Stomach (tissue), 9 donors: ENCODE measurements around the gene AMY2B. TPM values are rescaled to one million over a fixed set of nuclear protein-coding genes. Genes with fewer than 3 reads are reported as not detected.
"Not testable (repeated sequence)": the region's sequence is repeated elsewhere in the genome, so short reads cannot be mapped to it uniquely, and the experiment has no call there.

Experiments
- DNase-seq, 2 donors: peaks; one replicate each; pipeline versions ENCODE4 v3.0.0 to v3.0.0-alpha.2; 2013 to 2019
- H3K27ac ChIP-seq, 5 donors: fragments of 200-600 bp in 4 of 5; sonication (generic) in 4 of 5; one replicate each; pipeline ENCODE4 v1.5.1; 2013 to 2019; ENCODE audit warnings: mild to moderate bottlenecking in 1 of 5, moderate library complexity in 1 of 5
- H3K27me3 ChIP-seq, 3 donors: fragments of 200-600 bp; sonication (generic); one replicate each; pipeline ENCODE4 v1.5.1; 2017 to 2019; ENCODE audit warnings: mixed run types in 1 of 3
- H3K36me3 ChIP-seq, 4 donors: fragments of 200-600 bp; sonication (generic); 1 replicate in 3 of 4; 2 replicates in 1 of 4; pipeline ENCODE4 v1.5.1; 2016 to 2019
- H3K4me1 ChIP-seq, 4 donors: fragments of 200-600 bp; sonication (generic); one replicate each; pipeline ENCODE4 v1.5.1; 2016 to 2019
- H3K4me3 ChIP-seq, 4 donors: fragments of 200-600 bp; sonication (generic) in 3 of 4; one replicate each; pipeline ENCODE4 v1.5.1; 2016 to 2019; ENCODE audit warnings: mild to moderate bottlenecking in 1 of 4
- H3K9me3 ChIP-seq, 4 donors: fragments of 200-600 bp; sonication (generic); one replicate each; pipeline ENCODE4 v1.5.1; 2016 to 2019
- EP300 ChIP-seq: sonication (generic); formaldehyde crosslinking; IDR thresholded peaks from one replicate; pipeline ENCODE4 v1.6.1; 2017; ENCODE audit warnings: antibody characterized with exemption
- POLR2A ChIP-seq, 4 donors: fragments of 450-650 bp; IDR thresholded peaks; one replicate each; pipeline ENCODE4 v1.6.1; 2016; ENCODE audit warnings: antibody characterized with exemption in 4 of 4, control low read depth in 2 of 4, mild to moderate bottlenecking in 1 of 4, moderate library complexity in 1 of 4
- POLR2AphosphoS5 ChIP-seq, 3 donors: sonication (generic); formaldehyde crosslinking; IDR thresholded peaks; one replicate each; pipeline ENCODE4 v1.6.1; 2016; ENCODE audit warnings: antibody characterized with exemption in 3 of 3
- WGBS, 5 donors: extraction: QIAGEN DNeasy Blood & Tissue Kit in 3 of 5; methylation state at CpG; one replicate each; pipeline versions ENCODE4 v1.1.5 to v1.1.7; 2013 to 2018; 5-methylcytosine and 5-hydroxymethylcytosine counted together
- intact Hi-C: fragments of 100-400 bp; cut with DNase I; formaldehyde crosslinking; loops from one replicate; pipeline ENCODE4 v1.15.1; 2023; ENCODE audit warnings: low total_unique reads
- polyA plus RNA-seq, 3 donors: library from polyadenylated mRNA; stranded (reverse); fragments of 200-250 nt; gene quantifications; one replicate each; pipeline ENCODE4 v1.2.3, GENCODE V29; 2013
- total RNA-seq, 5 donors: library from RNA; depleted of rRNA; stranded (reverse); fragments of >200 nt; gene quantifications; one replicate each; pipeline versions ENCODE4 v1.1.0 to v1.2.3, GENCODE V29; 2014 to 2016
- TF ChIP-seq, protein P1 (sequence below), 7 experiments: fragments of 450-650 bp in 4 of 7; fragments of 200-600 bp in 3 of 7; sonication (generic) in 3 of 7; IDR thresholded peaks; one replicate each; pipeline ENCODE4 v1.5.1; 2016 to 2019; ENCODE audit warnings: antibody characterized with exemption in 7 of 7, control low read depth in 2 of 7, mild to moderate bottlenecking in 1 of 7
- donor health status: healthy with polysubstance abuse.
- donor health status: Bipolar disorder and iron deficiency.
- donor health status: healthy.

The AMY2B gene
- total and polyA plus RNA-seq, 8 donors: 2.0 to 91.0 (median 14.6) TPM

DNA sequence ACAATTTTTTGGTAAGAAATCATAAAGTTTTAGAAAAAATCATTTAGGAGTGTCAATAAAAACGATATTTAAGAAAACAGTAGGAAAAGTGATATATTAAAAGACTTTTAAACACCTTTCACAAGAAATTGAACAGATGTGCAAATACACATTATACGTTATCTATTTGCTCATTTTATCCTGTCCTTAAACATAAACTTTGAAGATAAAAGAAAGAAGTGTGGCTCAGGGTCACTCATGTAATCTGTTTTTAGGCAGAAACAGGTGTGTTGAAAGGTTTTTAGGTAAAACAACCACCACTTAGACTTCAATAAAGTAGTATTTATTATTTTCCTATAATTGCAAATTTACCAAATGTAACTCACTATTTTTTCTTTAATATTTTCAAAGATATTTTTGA lies 13.1 kb downstream of the AMY2B start:
- DNase-seq: no peak
- intact Hi-C loops: no loop called here
- peaks cover 0 to 9% (median 6%) of the 10 kb centered on the region in 4 donors for H3K9me3 ChIP-seq
- H3K36me3 ChIP-seq: peaks cover 0 to 5% (median 0%) of the 10 kb centered on the region in 4 donors
- H3K4me1 ChIP-seq: no peaks in the 10 kb centered on the region
- H3K27me3 ChIP-seq: no peaks in the 10 kb centered on the region
- TF ChIP-seq, protein P1, sequence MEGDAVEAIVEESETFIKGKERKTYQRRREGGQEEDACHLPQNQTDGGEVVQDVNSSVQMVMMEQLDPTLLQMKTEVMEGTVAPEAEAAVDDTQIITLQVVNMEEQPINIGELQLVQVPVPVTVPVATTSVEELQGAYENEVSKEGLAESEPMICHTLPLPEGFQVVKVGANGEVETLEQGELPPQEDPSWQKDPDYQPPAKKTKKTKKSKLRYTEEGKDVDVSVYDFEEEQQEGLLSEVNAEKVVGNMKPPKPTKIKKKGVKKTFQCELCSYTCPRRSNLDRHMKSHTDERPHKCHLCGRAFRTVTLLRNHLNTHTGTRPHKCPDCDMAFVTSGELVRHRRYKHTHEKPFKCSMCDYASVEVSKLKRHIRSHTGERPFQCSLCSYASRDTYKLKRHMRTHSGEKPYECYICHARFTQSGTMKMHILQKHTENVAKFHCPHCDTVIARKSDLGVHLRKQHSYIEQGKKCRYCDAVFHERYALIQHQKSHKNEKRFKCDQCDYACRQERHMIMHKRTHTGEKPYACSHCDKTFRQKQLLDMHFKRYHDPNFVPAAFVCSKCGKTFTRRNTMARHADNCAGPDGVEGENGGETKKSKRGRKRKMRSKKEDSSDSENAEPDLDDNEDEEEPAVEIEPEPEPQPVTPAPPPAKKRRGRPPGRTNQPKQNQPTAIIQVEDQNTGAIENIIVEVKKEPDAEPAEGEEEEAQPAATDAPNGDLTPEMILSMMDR (IDR thresholded peaks at IDR 0.05): no peak
- TF ChIP-seq POLR2AphosphoS5 (IDR thresholded peaks at IDR 0.05) (no peak), EP300 (no peak), POLR2A (IDR thresholded peaks at IDR 0.05) (no peak)
- 24 to 61% (median 39%) methylated on average over 2 of the region's 2 CpGs for WGBS, 5 donors
- no peak overlapping the region for H3K4me3 ChIP-seq
- H3K27ac ChIP-seq: no peak overlapping the region

DNA sequence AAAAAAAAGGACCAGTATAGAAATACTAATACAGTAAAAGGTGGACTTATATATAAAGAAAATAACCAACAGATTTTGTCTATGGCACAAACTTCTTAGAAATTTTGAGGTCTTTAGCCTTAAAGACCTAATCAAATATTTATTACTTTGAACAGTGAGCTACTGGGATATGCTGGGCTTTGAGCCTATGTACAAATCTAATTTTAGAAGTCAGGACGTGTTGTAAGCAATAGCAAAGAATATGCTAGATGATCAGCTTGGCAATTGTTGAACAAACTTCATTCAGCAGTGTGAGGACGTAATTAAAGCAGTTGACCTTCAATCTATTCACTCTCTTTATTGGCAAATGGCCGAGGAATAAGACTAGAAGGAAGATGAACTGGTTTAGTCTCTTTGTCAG lies 31.4 kb downstream of the AMY2B start:
- H3K9me3 ChIP-seq, H3K27ac ChIP-seq, H3K4me1 ChIP-seq, H3K36me3 ChIP-seq, H3K27me3 ChIP-seq, intact Hi-C loops, H3K4me3 ChIP-seq, DNase-seq: not testable (repeated sequence)
- WGBS, 5 donors: no CpG with 5 or more reads among the region's 3 CpGs

DNA sequence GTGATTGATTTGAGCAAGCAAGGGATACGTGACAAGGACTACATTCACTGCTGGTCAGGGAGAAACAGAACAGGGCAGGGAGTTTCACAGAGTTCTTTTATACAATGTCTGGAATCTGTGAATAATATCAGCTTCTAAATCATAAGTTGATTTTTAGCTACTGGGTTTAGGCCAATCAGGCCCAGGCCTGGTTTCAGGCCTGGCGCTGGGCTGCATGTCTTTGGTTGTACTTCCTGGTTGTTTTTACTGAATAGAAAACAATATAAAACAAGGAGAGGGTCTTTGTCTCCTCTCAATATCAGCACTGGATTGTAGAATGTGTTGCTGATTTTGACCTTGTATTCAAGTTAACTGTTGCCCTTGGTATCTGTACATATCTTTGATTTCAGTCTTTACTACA lies 45.0 kb downstream of the AMY2B start:
- Histone ChIP-seq H3K27ac (no peak overlapping the region), H3K4me3 (no peak overlapping the region), H3K36me3 (no peaks in the 10 kb centered on the region), H3K4me1 (no peaks in the 10 kb centered on the region), H3K27me3 (no peaks in the 10 kb centered on the region), H3K9me3 (no peaks in the 10 kb centered on the region)
- WGBS, 5 donors: 83 to 95% (median 87%) methylated on average over 2 of the region's 2 CpGs
- intact Hi-C loops: no loop called here
- TF ChIP-seq EP300 (no peak), POLR2AphosphoS5 (IDR thresholded peaks at IDR 0.05) (no peak), POLR2A (IDR thresholded peaks at IDR 0.05) (no peak)
- TF ChIP-seq, protein P1 (IDR thresholded peaks at IDR 0.05): no peak
- no peak for DNase-seq

DNA sequence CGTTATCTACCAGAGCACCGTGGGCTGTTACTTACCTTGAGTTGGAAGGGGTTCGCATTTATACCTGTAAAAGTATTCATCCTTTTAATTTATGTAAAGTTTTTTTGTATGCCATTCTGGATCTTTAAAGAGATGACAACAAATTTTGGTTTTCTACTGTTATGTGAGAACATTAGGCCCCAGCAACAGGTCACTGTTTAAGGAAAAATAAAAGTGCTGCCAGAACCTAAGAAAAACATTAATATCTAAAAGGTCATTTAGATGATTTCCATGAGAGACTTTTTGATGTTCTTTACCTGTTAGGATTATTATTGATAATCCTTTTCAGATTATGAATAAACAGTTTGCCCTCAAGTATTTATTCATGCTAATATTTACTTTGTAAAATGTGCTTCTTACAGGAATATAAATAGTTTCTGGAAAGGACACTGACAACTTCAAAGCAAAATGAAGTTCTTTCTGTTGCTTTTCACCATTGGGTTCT lies 45.6 kb downstream of the AMY2B start, which contains the start of gene AMY2A:
Gene AMY2A, plus strand, starts transcription at position 434 of the 484 bp plus-strand sequence. Its CDS starts 14 bp downstream, at position 448.
- H3K9me3 ChIP-seq, H3K4me3 ChIP-seq, H3K27ac ChIP-seq, DNase-seq, H3K36me3 ChIP-seq, intact Hi-C loops, H3K4me1 ChIP-seq, H3K27me3 ChIP-seq: not testable (repeated sequence)
- WGBS, 5 donors: 85 to 91% (median 88%) methylated on average over 3 of the region's 3 CpGs

DNA sequence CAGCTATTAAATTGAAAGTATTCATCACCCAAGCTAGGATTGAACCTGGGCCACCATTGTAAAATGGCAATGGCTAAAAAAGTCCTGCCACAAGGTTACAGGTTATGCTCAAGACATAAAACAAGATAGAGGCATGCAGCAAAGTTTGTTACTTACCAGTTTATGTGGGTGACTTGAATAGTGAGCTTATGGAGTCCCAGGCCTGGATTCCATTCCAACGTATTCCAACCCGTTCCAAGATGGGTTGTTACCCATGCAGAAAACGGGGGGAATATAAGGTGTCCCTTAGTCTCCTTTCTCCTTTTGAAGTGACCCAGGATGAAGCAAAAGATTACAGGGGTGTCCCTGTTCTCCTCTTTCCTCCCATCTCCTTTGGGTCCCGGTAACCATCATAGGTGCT lies 56.0 kb downstream of the AMY2B start:
- DNase-seq, H3K4me1 ChIP-seq, H3K27ac ChIP-seq, H3K4me3 ChIP-seq, H3K36me3 ChIP-seq, H3K9me3 ChIP-seq, intact Hi-C loops, H3K27me3 ChIP-seq: not testable (repeated sequence)
- WGBS, 5 donors: 81 to 90% (median 85%) methylated on average over 3 to 4 of the region's 4 CpGs

Other genes with a start within 250 kb of the AMY2B start
- 10 to 100 TPM; 26.8 to 46.7 (median 41.4) TPM for gene RNPC3, start 45.9 kb upstream of the AMY2B start, total RNA-seq
- 1 to 10 TPM; 4.7 to 7.4 (median 5.5) TPM for gene RNPC3, start 45.9 kb upstream of the AMY2B start, polyA plus RNA-seq
- gene AMY2A, start 45.8 kb downstream of the AMY2B start, total RNA-seq: not detected
- 1 to 10 TPM in 2 of 3 donors, under 1 TPM in 1; 0.13 to 2.3 (median 2.1) TPM for gene AMY2A, start 45.8 kb downstream of the AMY2B start, polyA plus RNA-seq
- gene AMY1A, start 84.2 kb downstream of the AMY2B start, total RNA-seq: not detected
- not detected for gene AMY1A, start 84.2 kb downstream of the AMY2B start, polyA plus RNA-seq
- under 1 TPM in 1 of 5 donors, not detected in 4; 0.45 TPM for gene AMY1B, start 124.6 kb downstream of the AMY2B start, total RNA-seq
- gene AMY1B, start 124.6 kb downstream of the AMY2B start, polyA plus RNA-seq: not detected
- not detected for gene AMY1C, start 178.3 kb downstream of the AMY2B start, total RNA-seq
- not detected for gene AMY1C, start 178.3 kb downstream of the AMY2B start, polyA plus RNA-seq